WTC11 (cell line): ENCODE measurements around the gene UPF1. TPM values are rescaled to one million over a fixed set of nuclear protein-coding genes. Genes with fewer than 3 reads are reported as not detected.

ENCODE experiments used
- ATAC-seq: fragments of 200-7000 bp; cut with Tn5 transposase; 2 replicates; pipeline ENCODE4 v1.10.0; 2021; ENCODE audit warnings: mild to moderate bottlenecking, moderate library complexity
- CTCF ChIA-PET: fragments of 300-600 bp; sonication (Branson Sonifier 250); formaldehyde crosslinking; loops from one replicate; lab custom pipeline; 2021; ENCODE audit warnings: antibody characterized with exemption; lab: Charles Lee
- POLR2A ChIA-PET: fragments of 350-600 bp; sonication (Branson Sonifier 250); formaldehyde crosslinking; loops from one replicate; lab custom pipeline; 2021; ENCODE audit warnings: antibody characterized with exemption; lab: Charles Lee
- DNase-seq: peaks from one replicate; pipeline ENCODE4 v3.0.0; 2021; ENCODE audit warnings: low spot score
- H3K27ac Mint-ChIP-seq: 2 replicates; pipeline ENCODE4 v1.8.0; 2021; ENCODE audit warnings: mixed read lengths
- H3K27me3 Mint-ChIP-seq: 2 replicates; pipeline ENCODE4 v1.8.0; 2021; ENCODE audit warnings: low read depth, mild to moderate bottlenecking, moderate library complexity, mixed read lengths
- H3K36me3 Mint-ChIP-seq: 2 replicates; pipeline ENCODE4 v1.8.0; 2021; ENCODE audit warnings: mixed read lengths
- H3K4me1 Mint-ChIP-seq: 2 replicates; pipeline ENCODE4 v1.8.0; 2022; ENCODE audit warnings: mixed read lengths
- H3K4me3 Mint-ChIP-seq: 2 replicates; pipeline ENCODE4 v1.8.0; 2021; ENCODE audit warnings: mild to moderate bottlenecking, moderate library complexity, mixed read lengths
- H3K9me3 Mint-ChIP-seq: 2 replicates; pipeline ENCODE4 v1.8.0; 2021; ENCODE audit warnings: mixed read lengths
- AR ChIP-seq: fragments of 250-450 bp; sonication (Bioruptor Pico); IDR thresholded peaks from 2 replicates; pipeline ENCODE4 v1.9.0; 2021; ENCODE audit warnings: mild to moderate bottlenecking
- ATF1 ChIP-seq: sonication (generic); formaldehyde crosslinking; IDR thresholded peaks from 2 replicates; pipeline ENCODE4 v1.8.1; 2023; ENCODE audit warnings: mild to moderate bottlenecking, moderate library complexity, missing genetic modification reagents
- ATF2 ChIP-seq: sonication (generic); formaldehyde crosslinking; IDR thresholded peaks from 2 replicates; pipeline ENCODE4 v1.8.1; 2022; ENCODE audit warnings: low read depth, missing genetic modification reagents, borderline replicate concordance
- CREB1 ChIP-seq: sonication (generic); formaldehyde crosslinking; IDR thresholded peaks from 2 replicates; pipeline ENCODE4 v1.8.0; 2023; ENCODE audit warnings: mild to moderate bottlenecking, missing genetic modification reagents
- ELF4 ChIP-seq: sonication (generic); formaldehyde crosslinking; IDR thresholded peaks from 2 replicates; pipeline ENCODE4 v1.8.1; 2022; ENCODE audit warnings: low read depth, mild to moderate bottlenecking, moderate library complexity, missing genetic modification reagents
- FOXJ3 ChIP-seq: sonication (generic); formaldehyde crosslinking; IDR thresholded peaks from 2 replicates; pipeline ENCODE4 v1.9.0; 2021; ENCODE audit warnings: missing genetic modification reagents, mild to moderate bottlenecking, borderline replicate concordance
- GTF2I ChIP-seq: fragments of 250-450 bp; sonication (Bioruptor Pico); conservative IDR thresholded peaks from 2 replicates; pipeline ENCODE4 v1.4.0; 2021; ENCODE audit warnings: mild to moderate bottlenecking
- HMGXB4 ChIP-seq: sonication (generic); formaldehyde crosslinking; IDR thresholded peaks from 2 replicates; pipeline ENCODE4 v1.8.1; 2023; ENCODE audit warnings: mild to moderate bottlenecking, moderate library complexity, missing genetic modification reagents
- IRF1 ChIP-seq: sonication (generic); formaldehyde crosslinking; IDR thresholded peaks from 2 replicates; pipeline ENCODE4 v1.8.0; 2023; ENCODE audit warnings: missing genetic modification reagents
- MXD4 ChIP-seq: fragments of 250-450 bp; sonication (Bioruptor Pico); IDR thresholded peaks from 2 replicates; pipeline ENCODE4 v1.8.0; 2021; ENCODE audit warnings: mild to moderate bottlenecking, moderate library complexity, borderline replicate concordance
- NFYB ChIP-seq: sonication (generic); formaldehyde crosslinking; conservative IDR thresholded peaks from 2 replicates; pipeline ENCODE4 v1.8.0; 2022; ENCODE audit warnings: low read depth, missing genetic modification reagents
- NR1H2 ChIP-seq: sonication (generic); formaldehyde crosslinking; IDR thresholded peaks from 2 replicates; pipeline ENCODE4 v1.9.0; 2021; ENCODE audit warnings: mild to moderate bottlenecking, moderate library complexity, missing genetic modification reagents
- SMAD4 ChIP-seq: sonication (generic); formaldehyde crosslinking; IDR thresholded peaks from 2 replicates; pipeline ENCODE4 v1.8.0; 2022; ENCODE audit warnings: mild to moderate bottlenecking, missing genetic modification reagents
- ZBTB21 ChIP-seq: sonication (generic); formaldehyde crosslinking; IDR thresholded peaks from 2 replicates; pipeline ENCODE4 v1.8.1; 2023; ENCODE audit warnings: mild to moderate bottlenecking, missing genetic modification reagents, borderline replicate concordance
- ZNF232 ChIP-seq: sonication (generic); formaldehyde crosslinking; IDR thresholded peaks from 2 replicates; pipeline ENCODE4 v1.8.0; 2022; ENCODE audit warnings: mild to moderate bottlenecking, missing genetic modification reagents
- ZNF281 ChIP-seq: sonication (generic); formaldehyde crosslinking; IDR thresholded peaks from 2 replicates; pipeline ENCODE4 v1.8.0; 2023; ENCODE audit warnings: mild to moderate bottlenecking, missing genetic modification reagents
- ZNF317 ChIP-seq: sonication (generic); formaldehyde crosslinking; IDR thresholded peaks from 2 replicates; pipeline ENCODE4 v1.8.1; 2023; ENCODE audit warnings: low read depth, mild to moderate bottlenecking, moderate library complexity, missing genetic modification reagents, borderline replicate concordance
- ZNF416 ChIP-seq: fragments of 250-450 bp; sonication (Bioruptor Pico); IDR thresholded peaks from 2 replicates; pipeline ENCODE4 v1.9.0; 2021; ENCODE audit warnings: mild to moderate bottlenecking, inconsistent platforms
- ZNF671 ChIP-seq: fragments of 250-450 bp; sonication (Bioruptor Pico); IDR thresholded peaks from 2 replicates; pipeline ENCODE4 v1.8.0; 2021; ENCODE audit warnings: mild to moderate bottlenecking
- total RNA-seq: library from RNA; stranded (reverse); gene quantifications from 3 replicates; pipeline ENCODE4 v1.2.3, GENCODE V29; 2021
- TF ChIP-seq, protein P1 (sequence below): fragments of 250-450 bp; sonication (Bioruptor Pico); IDR thresholded peaks from 2 replicates; pipeline ENCODE4 v2.1.2; 2022; ENCODE audit warnings: mild to moderate bottlenecking, moderate library complexity
- TF ChIP-seq, protein P2 (sequence below): sonication (generic); formaldehyde crosslinking; IDR thresholded peaks from 2 replicates; pipeline ENCODE4 v1.8.1; 2023; ENCODE audit warnings: mild to moderate bottlenecking, missing genetic modification reagents, moderate library complexity

UPF1 gene
- total RNA-seq, 1 experiment from 2014 or later, result 82.5 TPM

DNA sequence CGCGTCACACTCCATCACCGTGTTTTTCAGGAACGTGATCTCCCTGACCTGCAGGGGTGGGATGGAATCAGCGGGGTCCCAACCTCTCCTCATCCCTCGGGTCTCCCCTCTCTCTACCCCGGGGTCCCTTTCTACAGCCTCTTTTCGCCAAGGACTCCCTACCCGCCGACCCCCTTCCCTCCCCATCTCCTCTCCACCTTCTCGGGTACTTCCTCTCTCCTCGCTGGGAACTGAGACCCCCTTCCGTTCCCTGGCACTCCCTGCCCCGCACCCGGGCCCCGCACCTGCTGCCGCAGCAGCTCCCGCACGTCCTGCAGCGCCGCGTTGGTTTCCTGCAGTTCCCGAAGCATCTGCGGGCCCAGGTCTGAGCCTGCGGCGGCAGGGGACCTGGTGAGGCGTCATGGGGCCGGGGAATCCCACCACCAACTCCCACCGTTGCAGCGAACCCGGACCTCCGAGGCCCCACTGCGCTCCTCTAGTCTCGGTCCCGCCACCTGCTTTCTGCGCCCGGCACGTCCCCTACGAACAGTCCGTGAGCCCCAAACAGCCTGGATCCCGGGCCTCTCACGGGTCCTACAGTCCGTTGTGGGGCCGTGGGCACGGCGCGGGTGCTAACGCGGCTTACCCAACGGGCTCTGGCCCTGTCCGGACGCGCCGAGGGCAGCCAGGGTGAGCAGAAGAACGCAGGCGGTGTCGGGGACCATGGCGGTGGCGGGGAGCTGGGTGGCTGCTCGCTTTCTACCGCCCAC is 41.0 kb upstream of the UPF1 start, which contains the start of gene COMP:
COMP (minus strand) TSS at position 740 of the 749 bp plus-strand sequence; CDS start at position 704, 36 bp downstream.
- TF ChIP-seq ZBTB21 (CRISPR knock-in tag), result 0 out of 2 replicates have a peak, but pooled peaks have one; percentile 30
- no peak for TF ChIP-seq ZNF317
- Mint-ChIP-seq H3K9me3 (no peaks in the 10 kb centered on the region), H3K4me1 (peaks cover 19% of the 10 kb centered on the region), H3K27ac (no peak within 1 kb of the TSS), H3K36me3 (0 out of 2 replicates have a peak, but pooled peaks cover 2% of the 10 kb centered on the region), H3K4me3 (peak within 1 kb of the TSS; percentile 81), H3K27me3 (peaks cover 100% of the 10 kb centered on the region)
- POLR2A ChIA-PET, result no interaction called here
- DNase-seq (peak; percentile 34), ATAC-seq (no peak)
- CTCF ChIA-PET, result interaction anchor here (0.8 to 5.1 kb wide), 5 partner anchors 10 to 57 kb away, joined by 3 to 33 read pairs (median 6); no protein-coding TSS in a partner anchor

GRCh38 chr19:18791315-18791678 is 40.5 kb upstream of the UPF1 start:
- no peak overlapping the region for H3K27ac Mint-ChIP-seq
- H3K9me3 Mint-ChIP-seq, result no peaks in the 10 kb centered on the region
- CTCF ChIA-PET, result interaction anchor here (0.8 to 0.9 kb wide), 2 partner anchors 10 to 56 kb away, joined by 3 to 4 read pairs; no protein-coding TSS in a partner anchor
- no peak for TF ChIP-seq ZNF416 (CRISPR knock-in tag)
- TF ChIP-seq, protein P1, sequence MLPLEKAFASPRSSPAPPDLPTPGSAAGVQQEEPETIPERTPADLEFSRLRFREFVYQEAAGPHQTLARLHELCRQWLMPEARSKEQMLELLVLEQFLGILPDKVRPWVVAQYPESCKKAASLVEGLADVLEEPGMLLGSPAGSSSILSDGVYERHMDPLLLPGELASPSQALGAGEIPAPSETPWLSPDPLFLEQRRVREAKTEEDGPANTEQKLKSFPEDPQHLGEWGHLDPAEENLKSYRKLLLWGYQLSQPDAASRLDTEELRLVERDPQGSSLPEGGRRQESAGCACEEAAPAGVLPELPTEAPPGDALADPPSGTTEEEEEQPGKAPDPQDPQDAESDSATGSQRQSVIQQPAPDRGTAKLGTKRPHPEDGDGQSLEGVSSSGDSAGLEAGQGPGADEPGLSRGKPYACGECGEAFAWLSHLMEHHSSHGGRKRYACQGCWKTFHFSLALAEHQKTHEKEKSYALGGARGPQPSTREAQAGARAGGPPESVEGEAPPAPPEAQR (CRISPR knock-in tag), result no peak
- no peak for TF ChIP-seq ELF4 (CRISPR knock-in tag)
- no peak for TF ChIP-seq ZNF671 (CRISPR knock-in tag)
- TF ChIP-seq SMAD4, result no peak
- TF ChIP-seq IRF1, result no peak
- TF ChIP-seq GTF2I, result no peak
- no peak for TF ChIP-seq ATF1 (CRISPR knock-in tag)
- TF ChIP-seq ZNF281 (CRISPR knock-in tag), result no peak
- no peak for TF ChIP-seq HMGXB4 (CRISPR knock-in tag)
- no peak for TF ChIP-seq ZNF232
- no peak for TF ChIP-seq ZNF317
- no peak for TF ChIP-seq FOXJ3 (CRISPR knock-in tag)
- TF ChIP-seq, protein P2, sequence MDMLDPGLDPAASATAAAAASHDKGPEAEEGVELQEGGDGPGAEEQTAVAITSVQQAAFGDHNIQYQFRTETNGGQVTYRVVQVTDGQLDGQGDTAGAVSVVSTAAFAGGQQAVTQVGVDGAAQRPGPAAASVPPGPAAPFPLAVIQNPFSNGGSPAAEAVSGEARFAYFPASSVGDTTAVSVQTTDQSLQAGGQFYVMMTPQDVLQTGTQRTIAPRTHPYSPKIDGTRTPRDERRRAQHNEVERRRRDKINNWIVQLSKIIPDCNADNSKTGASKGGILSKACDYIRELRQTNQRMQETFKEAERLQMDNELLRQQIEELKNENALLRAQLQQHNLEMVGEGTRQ (CRISPR knock-in tag), result no peak
- no peak for TF ChIP-seq CREB1 (CRISPR knock-in tag)
- no peak for TF ChIP-seq NR1H2 (CRISPR knock-in tag)
- TF ChIP-seq NFYB, result no peak
- no peak for TF ChIP-seq AR
- no peak for TF ChIP-seq ATF2
- TF ChIP-seq MXD4 (CRISPR knock-in tag), result no peak
- no peak overlapping the region for H3K4me3 Mint-ChIP-seq
- peaks cover 14% of the 10 kb centered on the region for H3K4me1 Mint-ChIP-seq
- 0 out of 2 replicates have a peak, but pooled peaks cover 2% of the 10 kb centered on the region for H3K36me3 Mint-ChIP-seq
- peaks cover 100% of the 10 kb centered on the region for H3K27me3 Mint-ChIP-seq
- DNase-seq, result no peak
- ATAC-seq, result no peak
- POLR2A ChIA-PET, result no interaction called here
